Endodermal cell (in vitro differentiated cells): ENCODE data around the gene CHST2. TPM values are rescaled to one million over a fixed set of nuclear protein-coding genes. Genes with fewer than 3 reads are reported as not detected.
A peak's percentile ranks its signal among the peaks of the same experiment; 100 is the strongest.

ENCODE experiments used
- DNase-seq: peaks from one replicate; pipeline ENCODE4 v3.0.0-alpha.2; 2017
- H3K27ac ChIP-seq: 2 replicates; pipeline ENCODE4 v1.5.1; 2013; ENCODE audit warnings: mild to moderate bottlenecking, low read depth, low read length, moderate library complexity
- H3K27me3 ChIP-seq: 2 replicates; pipeline ENCODE4 v1.6.1; 2013; ENCODE audit warnings: mild to moderate bottlenecking, low read length, moderate library complexity; ENCODE audit not compliant: insufficient read depth, control insufficient read depth, poor library complexity, severe bottlenecking
- H3K36me3 ChIP-seq: 2 replicates; pipeline ENCODE4 v1.7.0; 2013; ENCODE audit warnings: mild to moderate bottlenecking, low read length, moderate library complexity; ENCODE audit not compliant: control insufficient read depth, insufficient read depth
- H3K4me1 ChIP-seq: one replicate; pipeline ENCODE4 v1.7.0; 2013; ENCODE audit warnings: low read length; ENCODE audit not compliant: control insufficient read depth, insufficient read depth
- H3K4me3 ChIP-seq: 2 replicates; pipeline ENCODE4 v1.5.1; 2013; ENCODE audit warnings: mild to moderate bottlenecking, low read length, moderate library complexity
- H3K9ac ChIP-seq: 2 replicates; pipeline ENCODE4 v1.6.1; 2013; ENCODE audit warnings: mild to moderate bottlenecking, low read length, moderate library complexity; ENCODE audit not compliant: poor library complexity, severe bottlenecking; ENCODE audit errors: extremely low read depth
- H3K9me3 ChIP-seq: 2 replicates; pipeline ENCODE4 v1.6.1; 2013; ENCODE audit warnings: mild to moderate bottlenecking, low read length, moderate library complexity; ENCODE audit not compliant: control insufficient read depth
- H3K27ac Mint-ChIP-seq: 2 replicates; pipeline ENCODE4 v1.8.0; 2020; ENCODE audit warnings: mixed read lengths
- H3K27me3 Mint-ChIP-seq: 2 replicates; pipeline ENCODE4 v1.8.0; 2021; ENCODE audit warnings: mild to moderate bottlenecking, mixed read lengths; ENCODE audit not compliant: insufficient read depth
- H3K36me3 Mint-ChIP-seq: 2 replicates; pipeline ENCODE4 v1.8.0; 2020; ENCODE audit warnings: low read depth, mixed read lengths
- H3K4me1 Mint-ChIP-seq: 2 replicates; pipeline ENCODE4 v1.8.0; 2020; ENCODE audit warnings: mixed read lengths
- H3K4me3 Mint-ChIP-seq: 2 replicates; pipeline ENCODE4 v1.8.0; 2020; ENCODE audit warnings: mild to moderate bottlenecking, moderate library complexity, mixed read lengths
- H3K9me3 Mint-ChIP-seq: 2 replicates; pipeline ENCODE4 v1.8.0; 2020; ENCODE audit warnings: mild to moderate bottlenecking, mixed read lengths
- WGBS, 2 experiments: methylation state at CpG; one replicate each; pipeline versions ENCODE4 v1.1.5 to v1.1.7; 2013; ENCODE audit warnings: missing lambda C conversion rate in 2 of 2, mixed read lengths in 1 of 2; ENCODE audit not compliant: insufficient coverage in 1 of 2, insufficient read length in 1 of 2; 5-methylcytosine and 5-hydroxymethylcytosine counted together
- total RNA-seq, 2 donors: library from RNA; stranded (reverse); fragmentation: NEBNext Ultra II Directional in 1 of 2; extraction: Animal tissue kit (Norgen Biotek cat#: 25700) in 1 of 2; gene quantifications; 2 replicates in 1 of 2; 3 replicates in 1 of 2; pipeline ENCODE4 v1.2.1, GENCODE V29; 2021
- TF ChIP-seq, protein P1 (sequence below): fragments of 200-600 bp; sonication (generic); conservative IDR thresholded peaks from 2 replicates; pipeline ENCODE4 v1.5.0; 2021; ENCODE audit warnings: antibody characterized with exemption, mild to moderate bottlenecking

CHST2 gene
- total RNA-seq, 2 donors from 2014 or later = 3.4 to 7.2 TPM

DNA sequence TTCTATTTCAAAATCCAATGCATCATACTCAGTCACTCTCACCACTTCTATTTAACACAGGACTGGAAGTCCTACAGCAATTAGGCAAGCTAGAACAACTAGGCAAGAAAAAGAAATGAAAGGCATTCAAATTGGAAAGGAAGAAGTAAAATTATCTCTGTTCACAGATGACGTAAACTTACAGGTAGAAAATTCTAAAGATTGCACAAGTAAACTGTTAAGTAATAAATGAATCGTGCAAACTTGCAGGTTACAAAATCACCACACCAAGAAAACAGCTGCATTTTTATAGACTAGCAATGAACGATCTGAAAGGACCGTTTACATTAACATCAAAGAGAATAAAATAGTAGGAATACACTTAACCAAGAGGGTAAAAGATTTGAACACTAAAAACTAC, 36.2 kb downstream of the CHST2 start:
- Mint-ChIP-seq H3K4me3 (no peak overlapping the region), H3K9me3 (no peaks in the 10 kb centered on the region), H3K36me3 (no peaks in the 10 kb centered on the region), H3K27ac (no peak overlapping the region), H3K27me3 (no peaks in the 10 kb centered on the region), H3K4me1 (no peaks in the 10 kb centered on the region)
- Histone ChIP-seq H3K27ac (no peak overlapping the region), H3K4me3 (no peak overlapping the region), H3K4me1 (no peaks in the 10 kb centered on the region), H3K9me3 (no peaks in the 10 kb centered on the region), H3K27me3 (no peaks in the 10 kb centered on the region), H3K9ac (no peak overlapping the region), H3K36me3 (no peaks in the 10 kb centered on the region)
- DNase-seq = no peak
- 93% methylated on average over 2 of the region's 4 CpGs; no CpG with 5 or more reads in 1 of the 2 experiments for WGBS, 2 experiments
- TF ChIP-seq, protein P1, sequence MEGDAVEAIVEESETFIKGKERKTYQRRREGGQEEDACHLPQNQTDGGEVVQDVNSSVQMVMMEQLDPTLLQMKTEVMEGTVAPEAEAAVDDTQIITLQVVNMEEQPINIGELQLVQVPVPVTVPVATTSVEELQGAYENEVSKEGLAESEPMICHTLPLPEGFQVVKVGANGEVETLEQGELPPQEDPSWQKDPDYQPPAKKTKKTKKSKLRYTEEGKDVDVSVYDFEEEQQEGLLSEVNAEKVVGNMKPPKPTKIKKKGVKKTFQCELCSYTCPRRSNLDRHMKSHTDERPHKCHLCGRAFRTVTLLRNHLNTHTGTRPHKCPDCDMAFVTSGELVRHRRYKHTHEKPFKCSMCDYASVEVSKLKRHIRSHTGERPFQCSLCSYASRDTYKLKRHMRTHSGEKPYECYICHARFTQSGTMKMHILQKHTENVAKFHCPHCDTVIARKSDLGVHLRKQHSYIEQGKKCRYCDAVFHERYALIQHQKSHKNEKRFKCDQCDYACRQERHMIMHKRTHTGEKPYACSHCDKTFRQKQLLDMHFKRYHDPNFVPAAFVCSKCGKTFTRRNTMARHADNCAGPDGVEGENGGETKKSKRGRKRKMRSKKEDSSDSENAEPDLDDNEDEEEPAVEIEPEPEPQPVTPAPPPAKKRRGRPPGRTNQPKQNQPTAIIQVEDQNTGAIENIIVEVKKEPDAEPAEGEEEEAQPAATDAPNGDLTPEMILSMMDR = no peak

DNA sequence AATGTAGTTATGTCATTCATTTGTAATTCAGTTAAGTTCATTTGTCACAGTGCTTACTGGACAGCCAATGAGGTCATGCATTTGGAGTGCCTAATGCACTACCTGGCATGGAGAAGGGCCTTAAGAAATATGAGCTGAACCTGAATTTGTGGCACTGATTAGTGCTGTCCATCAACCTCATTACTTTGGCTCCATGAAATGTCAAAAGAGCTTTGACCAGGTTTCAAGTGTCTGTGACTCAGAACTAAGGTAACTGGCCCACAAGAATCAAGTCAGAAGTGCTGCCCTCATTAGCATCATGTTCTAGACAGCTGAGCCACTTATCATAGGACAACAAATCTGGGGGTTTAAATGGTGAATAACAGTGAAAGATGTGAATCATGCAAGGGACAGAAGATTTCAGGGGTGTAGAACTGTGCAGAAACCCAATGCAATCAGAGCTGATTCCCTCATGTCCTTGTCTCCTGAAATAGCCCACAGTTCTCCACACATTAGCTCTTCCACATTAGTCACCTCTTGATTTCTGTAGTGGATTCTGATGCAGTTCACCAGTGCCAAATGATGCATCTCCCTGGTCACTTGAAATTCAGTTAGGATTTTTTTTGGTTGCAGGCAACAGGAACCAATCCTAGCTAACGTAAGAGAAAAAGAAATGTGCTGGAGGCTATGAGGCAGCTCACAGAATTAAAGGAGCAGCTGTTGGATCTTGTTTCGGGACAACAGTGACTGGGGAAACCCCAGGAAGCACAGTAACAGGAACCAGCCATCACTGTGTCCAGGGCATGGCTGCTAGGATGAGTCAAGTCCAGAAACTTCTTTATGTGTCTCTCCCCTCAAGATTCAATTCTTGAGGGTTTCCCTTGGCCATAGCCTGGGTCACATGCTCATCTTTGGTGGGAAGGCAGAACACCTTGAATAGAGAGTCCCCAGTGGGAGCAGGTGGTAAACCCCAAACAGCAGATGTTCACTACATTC, 38.7 kb downstream of the CHST2 start:
- H3K4me1 Mint-ChIP-seq = no peaks in the 10 kb centered on the region
- no peaks in the 10 kb centered on the region for H3K27me3 Mint-ChIP-seq
- no peak overlapping the region for H3K4me3 ChIP-seq
- H3K36me3 Mint-ChIP-seq = no peaks in the 10 kb centered on the region
- WGBS, 2 experiments = 83 to 100% methylated on average over 1 to 2 of the region's 2 CpGs
- H3K9ac ChIP-seq = no peak overlapping the region
- no peak overlapping the region for H3K4me3 Mint-ChIP-seq
- H3K27ac ChIP-seq = no peak overlapping the region
- H3K36me3 ChIP-seq = no peaks in the 10 kb centered on the region
- H3K27ac Mint-ChIP-seq = no peak overlapping the region
- TF ChIP-seq, protein P1 = no peak
- H3K27me3 ChIP-seq = no peaks in the 10 kb centered on the region
- no peak for DNase-seq
- H3K9me3 Mint-ChIP-seq = no peaks in the 10 kb centered on the region
- no peaks in the 10 kb centered on the region for H3K4me1 ChIP-seq
- no peaks in the 10 kb centered on the region for H3K9me3 ChIP-seq

DNA sequence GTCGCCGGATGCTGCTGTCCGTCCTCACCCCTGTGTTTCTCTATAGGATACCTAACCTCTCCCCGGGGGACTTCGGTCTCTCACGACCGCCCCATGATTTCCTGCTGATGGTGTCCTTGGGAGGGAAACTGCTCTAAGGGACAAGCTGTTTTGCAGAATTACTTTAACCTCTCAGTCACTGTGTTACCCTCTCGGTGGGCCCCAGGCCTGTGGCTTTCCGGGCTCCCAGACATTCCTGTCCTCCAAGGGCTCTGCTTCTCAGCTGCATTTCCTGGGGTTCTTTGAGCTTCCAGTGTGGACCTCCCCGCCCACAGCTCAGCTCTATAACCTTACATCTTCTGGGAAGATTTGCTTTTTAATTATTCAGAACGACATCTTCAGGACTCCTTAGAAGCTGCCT, 40.9 kb downstream of the CHST2 start:
- H3K4me3 ChIP-seq = no peak overlapping the region
- no peaks in the 10 kb centered on the region for H3K27me3 ChIP-seq
- TF ChIP-seq, protein P1 = no peak
- Mint-ChIP-seq H3K9me3 (no peaks in the 10 kb centered on the region), H3K4me3 (no peak overlapping the region), H3K4me1 (no peaks in the 10 kb centered on the region), H3K36me3 (no peaks in the 10 kb centered on the region), H3K27me3 (no peaks in the 10 kb centered on the region), H3K27ac (peak overlapping the region; percentile 24)
- H3K9ac ChIP-seq = no peak overlapping the region
- WGBS, 2 experiments = 75 to 81% methylated on average over 2 to 11 of the region's 11 CpGs
- H3K4me1 ChIP-seq = no peaks in the 10 kb centered on the region
- peak; percentile 48 for DNase-seq
- H3K27ac ChIP-seq = no peak overlapping the region
- no peaks in the 10 kb centered on the region for H3K9me3 ChIP-seq
- no peaks in the 10 kb centered on the region for H3K36me3 ChIP-seq
